Mucosa of stomach (tissue), 1 donor: Measurements from ENCODE around the gene TTC9B.

Experiments used
- H3K27me3 ChIP-seq: one replicate; pipeline ENCODE4 v1.7.0; 2013; ENCODE audit warnings: mild to moderate bottlenecking, low read length; ENCODE audit not compliant: control insufficient read depth, insufficient read depth
- H3K36me3 ChIP-seq: one replicate; pipeline ENCODE4 v1.7.0; 2013; ENCODE audit warnings: low read length; ENCODE audit not compliant: control insufficient read depth, insufficient read depth
- H3K4me1 ChIP-seq: one replicate; pipeline ENCODE4 v1.7.0; 2013; ENCODE audit warnings: mild to moderate bottlenecking, low read length; ENCODE audit not compliant: control insufficient read depth, insufficient read depth
- H3K4me3 ChIP-seq: one replicate; pipeline ENCODE4 v1.7.0; 2013; ENCODE audit warnings: low read length
- H3K9ac ChIP-seq: one replicate; pipeline ENCODE4 v1.7.0; 2013; ENCODE audit warnings: mild to moderate bottlenecking, low read length, moderate library complexity
- H3K9me3 ChIP-seq: one replicate; pipeline ENCODE4 v1.7.0; 2013; ENCODE audit warnings: mild to moderate bottlenecking, low read length, moderate library complexity; ENCODE audit not compliant: control insufficient read depth
- donor health status: Pancreatic carcinoma.

Gene TTC9B

GRCh38 chr19:40216013-40216776 is 2.0 kb downstream of the TTC9B start:
- no peaks in the 10 kb centered on the region for H3K9me3 ChIP-seq
- peaks cover 35% of the 10 kb centered on the region for H3K27me3 ChIP-seq
- no peaks in the 10 kb centered on the region for H3K36me3 ChIP-seq
- no peak overlapping the region for H3K4me3 ChIP-seq
- H3K4me1 ChIP-seq: peaks cover 14% of the 10 kb centered on the region
- no peak overlapping the region for H3K9ac ChIP-seq

- Histone ChIP-seq H3K4me1 (peaks cover 14% of the 10 kb centered on the region), H3K9ac (no peak overlapping the region), H3K9me3 (no peaks in the 10 kb centered on the region), H3K36me3 (no peaks in the 10 kb centered on the region), H3K4me3 (no peak overlapping the region), H3K27me3 (peaks cover 35% of the 10 kb centered on the region)
Observed at GRCh38 chr19:40214936-40215335, 3.2 kb downstream of the TTC9B start.

- H3K9ac ChIP-seq: no peak overlapping the region
- H3K27me3 ChIP-seq: peaks cover 30% of the 10 kb centered on the region
- H3K4me3 ChIP-seq: no peak overlapping the region
- H3K36me3 ChIP-seq: no peaks in the 10 kb centered on the region
- H3K4me1 ChIP-seq: peaks cover 8% of the 10 kb centered on the region
- H3K9me3 ChIP-seq: no peaks in the 10 kb centered on the region
Observed at GRCh38 chr19:40213882-40214570, 4.2 kb downstream of the TTC9B start.

- Histone ChIP-seq H3K9ac (no peak overlapping the region), H3K4me3 (no peak overlapping the region), H3K36me3 (no peaks in the 10 kb centered on the region), H3K27me3 (peaks cover 26% of the 10 kb centered on the region), H3K9me3 (no peaks in the 10 kb centered on the region), H3K4me1 (peaks cover 8% of the 10 kb centered on the region)
Observed at GRCh38 chr19:40213251-40213829, 4.8 kb downstream of the TTC9B start.

GRCh38 chr19:40210889-40211288 is 7.3 kb downstream of the TTC9B start:
- Histone ChIP-seq H3K9me3 (no peaks in the 10 kb centered on the region), H3K27me3 (peaks cover 2% of the 10 kb centered on the region), H3K4me3 (no peak overlapping the region), H3K4me1 (no peaks in the 10 kb centered on the region), H3K36me3 (no peaks in the 10 kb centered on the region), H3K9ac (no peak overlapping the region)

- Histone ChIP-seq H3K36me3 (no peaks in the 10 kb centered on the region), H3K9me3 (no peaks in the 10 kb centered on the region), H3K4me1 (no peaks in the 10 kb centered on the region), H3K27me3 (no peaks in the 10 kb centered on the region), H3K4me3 (no peak overlapping the region), H3K9ac (no peak overlapping the region)
Observed at GRCh38 chr19:40208602-40209001, 9.6 kb downstream of the TTC9B start.

GRCh38 chr19:40205760-40206159 is 12.4 kb downstream of the TTC9B start:
- Histone ChIP-seq H3K27me3 (no peaks in the 10 kb centered on the region), H3K9ac (no peak overlapping the region), H3K36me3 (no peaks in the 10 kb centered on the region), H3K4me3 (no peak overlapping the region), H3K4me1 (no peaks in the 10 kb centered on the region), H3K9me3 (no peaks in the 10 kb centered on the region)

- Histone ChIP-seq H3K27me3 (no peaks in the 10 kb centered on the region), H3K4me3 (no peak overlapping the region), H3K4me1 (no peaks in the 10 kb centered on the region), H3K9me3 (no peaks in the 10 kb centered on the region), H3K9ac (no peak overlapping the region), H3K36me3 (no peaks in the 10 kb centered on the region)
Observed at GRCh38 chr19:40204381-40204780, 13.8 kb downstream of the TTC9B start.

GRCh38 chr19:40200341-40201099 is 17.7 kb downstream of the TTC9B start:
- H3K36me3 ChIP-seq: no peaks in the 10 kb centered on the region

GRCh38 chr19:40198272-40198990 is 19.8 kb downstream of the TTC9B start:
- no peaks in the 10 kb centered on the region for H3K4me1 ChIP-seq
- no peaks in the 10 kb centered on the region for H3K27me3 ChIP-seq
- H3K9ac ChIP-seq: no peak overlapping the region
- H3K36me3 ChIP-seq: no peaks in the 10 kb centered on the region
- no peak overlapping the region for H3K4me3 ChIP-seq
- H3K9me3 ChIP-seq: no peaks in the 10 kb centered on the region

More at GRCh38 chr19:40200341-40201099, 17.7 kb downstream of the TTC9B start:
- no peak overlapping the region for H3K4me3 ChIP-seq
- no peaks in the 10 kb centered on the region for H3K4me1 ChIP-seq
- H3K9me3 ChIP-seq: no peaks in the 10 kb centered on the region
- no peaks in the 10 kb centered on the region for H3K27me3 ChIP-seq
- H3K9ac ChIP-seq: no peak overlapping the region

GRCh38 chr19:40193587-40193849 is 24.7 kb downstream of the TTC9B start:
- no peaks in the 10 kb centered on the region for H3K36me3 ChIP-seq
- no peak overlapping the region for H3K4me3 ChIP-seq
- H3K9ac ChIP-seq: no peak overlapping the region
- peaks cover 5% of the 10 kb centered on the region for H3K4me1 ChIP-seq
- H3K27me3 ChIP-seq: no peaks in the 10 kb centered on the region
- H3K9me3 ChIP-seq: no peaks in the 10 kb centered on the region
